Tibial nerve (tissue), 4 donors: ENCODE results near the gene ADGRE1. TPM values are rescaled to one million over a fixed set of nuclear protein-coding genes. Genes with fewer than 3 reads are reported as not detected.

Experiments used
- DNase-seq, 2 donors: peaks; one replicate each; pipeline ENCODE4 v3.0.0-alpha.2; 2019; ENCODE audit warnings: low spot score in 2 of 2
- H3K27ac ChIP-seq, 4 donors: fragments of 200-600 bp; sonication (generic) in 3 of 4; one replicate each; pipeline ENCODE4 v1.5.1; 2017 to 2019; ENCODE audit warnings: mild to moderate bottlenecking in 1 of 4
- H3K27me3 ChIP-seq, 2 donors: fragments of 200-600 bp; sonication (generic) in 1 of 2; one replicate each; pipeline versions ENCODE4 v1.5.1 to v1.6.0; 2017 to 2019
- H3K36me3 ChIP-seq, 3 donors: fragments of 200-600 bp; sonication (generic); one replicate each; pipeline ENCODE4 v1.5.1; 2018 to 2019
- H3K4me1 ChIP-seq, 4 donors: fragments of 200-600 bp; sonication (generic) in 3 of 4; one replicate each; pipeline ENCODE4 v1.5.1; 2017 to 2019
- H3K4me3 ChIP-seq, 4 donors: fragments of 200-600 bp; sonication (generic) in 3 of 4; one replicate each; pipeline ENCODE4 v1.5.1; 2017 to 2019; ENCODE audit warnings: mild to moderate bottlenecking in 1 of 4, moderate library complexity in 1 of 4
- H3K9me3 ChIP-seq, 4 donors: fragments of 200-600 bp; sonication (generic) in 3 of 4; one replicate each; pipeline ENCODE4 v1.5.1; 2017 to 2019
- CTCF ChIP-seq, 5 experiments: fragments of 200-600 bp in 3 of 5; fragments of 450-650 bp in 2 of 5; sonication (generic) in 3 of 5; IDR thresholded peaks; one replicate each; pipeline ENCODE4 v1.5.1; 2016 to 2019; ENCODE audit warnings: antibody characterized with exemption in 5 of 5, mild to moderate bottlenecking in 3 of 5, moderate library complexity in 2 of 5
- EP300 ChIP-seq, 2 donors: sonication (generic); formaldehyde crosslinking; IDR thresholded peaks; one replicate each; pipeline ENCODE4 v1.6.1; 2017; ENCODE audit warnings: antibody characterized with exemption in 2 of 2, mild to moderate bottlenecking in 1 of 2
- POLR2A ChIP-seq, 2 donors: fragments of 450-650 bp; IDR thresholded peaks; one replicate each; pipeline ENCODE4 v1.6.1; 2017; ENCODE audit warnings: antibody characterized with exemption in 2 of 2, mild to moderate bottlenecking in 2 of 2, moderate library complexity in 2 of 2
- WGBS, 2 donors: methylation state at CpG; one replicate each; pipeline ENCODE4 v1.1.5; 2018; 5-methylcytosine and 5-hydroxymethylcytosine counted together
- total RNA-seq, 4 donors: library from RNA; depleted of rRNA; stranded (reverse); fragments of >200 nt; gene quantifications; one replicate each; pipeline ENCODE4 v1.1.0, GENCODE V29; 2016

Gene ADGRE1
- total RNA-seq, 4 donors from 2014 or later, result 0.20 to 1.7 (median 0.21) TPM; not detected in 1

DNA sequence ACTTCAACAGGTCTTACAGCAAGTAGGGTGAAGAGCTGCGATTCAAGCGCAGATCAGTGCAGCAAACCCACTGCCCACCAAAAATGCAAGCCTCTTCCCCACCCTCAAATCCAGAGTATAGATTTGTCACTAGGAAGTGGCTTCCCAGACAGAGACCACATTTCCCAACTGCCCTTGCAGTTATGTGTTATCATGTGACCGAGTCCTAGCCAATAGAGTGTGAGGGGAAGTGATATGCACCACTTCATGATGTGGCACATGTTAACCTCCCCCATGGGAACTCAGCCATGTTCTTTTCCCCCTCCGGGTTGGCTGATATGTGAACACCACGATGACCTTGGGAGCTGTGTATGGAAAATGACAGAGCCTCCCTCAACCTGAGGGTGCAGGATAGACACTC lies 83.1 kb downstream of the ADGRE1 start:
- Histone ChIP-seq H3K4me3 (no peak overlapping the region), H3K27me3 (no peaks in the 10 kb centered on the region), H3K27ac (no peak overlapping the region), H3K4me1 (no peaks in the 10 kb centered on the region), H3K9me3 (peaks cover 0 to 10% (median 0%) of the 10 kb centered on the region in 4 donors), H3K36me3 (no peaks in the 10 kb centered on the region)
- WGBS, 2 donors, result 72 to 77% methylated on average over 5 of the region's 5 CpGs
- DNase-seq, result no peak
- TF ChIP-seq CTCF (IDR thresholded peaks at IDR 0.05) (no peak), EP300 (IDR thresholded peaks at IDR 0.05) (no peak), POLR2A (IDR thresholded peaks at IDR 0.05) (no peak)

DNA sequence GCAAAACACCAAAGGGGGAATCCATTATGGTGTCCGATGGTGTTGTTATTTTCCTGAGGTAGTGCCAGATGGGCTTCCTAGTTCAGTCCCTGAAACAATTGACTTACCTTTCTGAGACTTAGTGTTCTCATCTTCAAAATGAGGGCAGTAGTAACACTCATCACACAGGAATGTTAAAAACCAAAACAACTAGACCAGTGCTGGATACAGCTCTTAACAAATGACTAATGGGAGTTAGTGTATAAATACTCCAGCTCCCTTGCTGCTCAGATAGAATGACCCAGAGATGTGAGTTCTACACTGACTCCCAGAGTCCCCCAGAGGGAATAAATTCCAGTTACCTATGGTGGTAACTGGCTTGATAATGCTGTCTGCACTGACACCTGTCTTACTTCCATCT lies 84.0 kb downstream of the ADGRE1 start:
- no peaks in the 10 kb centered on the region for H3K27me3 ChIP-seq
- no peaks in the 10 kb centered on the region for H3K36me3 ChIP-seq
- 81 to 100% methylated on average over 1 of the region's 1 CpG for WGBS, 2 donors
- H3K9me3 ChIP-seq, result peaks cover 0 to 12% (median 0%) of the 10 kb centered on the region in 4 donors
- H3K27ac ChIP-seq, result no peak overlapping the region
- H3K4me3 ChIP-seq, result no peak overlapping the region
- TF ChIP-seq CTCF (IDR thresholded peaks at IDR 0.05) (no peak), EP300 (IDR thresholded peaks at IDR 0.05) (no peak), POLR2A (IDR thresholded peaks at IDR 0.05) (no peak)
- H3K4me1 ChIP-seq, result no peaks in the 10 kb centered on the region
- no peak for DNase-seq

DNA sequence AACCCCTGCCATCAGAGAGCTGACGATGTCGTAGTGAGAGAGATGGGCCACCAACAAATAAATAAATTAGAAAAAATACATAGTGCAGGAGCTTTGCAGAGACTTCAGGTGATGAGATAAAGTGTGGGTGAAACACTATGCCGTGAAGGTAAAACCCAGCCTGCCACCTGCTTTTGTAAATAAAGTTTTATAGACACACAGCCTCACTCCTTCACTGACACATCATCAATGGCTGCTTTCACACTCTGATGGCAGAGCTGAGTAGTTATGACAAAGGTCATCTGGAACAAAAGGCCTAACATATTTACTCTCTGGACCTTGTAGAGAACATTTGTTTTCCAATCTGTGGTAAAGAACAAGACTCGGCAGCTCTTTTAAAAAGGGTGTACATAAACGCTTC lies 88.8 kb downstream of the ADGRE1 start:
- no peak overlapping the region for H3K4me3 ChIP-seq
- no peak for DNase-seq
- H3K27ac ChIP-seq, result no peak overlapping the region
- no peaks in the 10 kb centered on the region for H3K36me3 ChIP-seq
- H3K4me1 ChIP-seq, result no peaks in the 10 kb centered on the region
- H3K27me3 ChIP-seq, result no peaks in the 10 kb centered on the region
- peaks cover 0 to 26% (median 3%) of the 10 kb centered on the region in 4 donors for H3K9me3 ChIP-seq
- TF ChIP-seq POLR2A (IDR thresholded peaks at IDR 0.05) (no peak), CTCF (IDR thresholded peaks at IDR 0.05) (no peak), EP300 (IDR thresholded peaks at IDR 0.05) (no peak)
- 81 to 84% methylated on average over 5 of the region's 5 CpGs for WGBS, 2 donors

DNA sequence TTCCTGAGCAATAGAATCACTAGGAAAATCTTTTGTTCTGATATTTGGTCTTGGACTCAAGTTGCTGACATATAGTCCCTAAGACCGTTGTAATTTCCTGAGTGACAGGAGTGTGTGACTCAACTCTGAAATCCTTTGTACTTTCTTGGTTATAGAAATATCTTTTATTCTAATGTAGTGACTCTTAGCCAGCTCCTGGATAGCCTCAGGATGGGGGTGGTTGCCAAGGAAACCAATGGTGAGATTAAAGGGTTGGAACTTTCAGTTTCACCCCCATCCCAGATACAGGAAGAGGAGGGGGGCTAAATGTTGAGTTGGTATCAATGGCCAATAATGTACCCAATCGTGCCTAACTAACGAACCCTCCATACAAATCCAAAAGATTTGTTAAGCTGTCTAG lies 92.0 kb downstream of the ADGRE1 start:
- WGBS, 2 donors, result 69 to 77% methylated on average over 3 of the region's 3 CpGs
- H3K36me3 ChIP-seq, result no peaks in the 10 kb centered on the region
- no peaks in the 10 kb centered on the region for H3K4me1 ChIP-seq
- H3K9me3 ChIP-seq, result peaks cover 0 to 39% (median 6%) of the 10 kb centered on the region in 4 donors
- no peak for DNase-seq
- H3K4me3 ChIP-seq, result no peak overlapping the region
- no peak overlapping the region for H3K27ac ChIP-seq
- H3K27me3 ChIP-seq, result no peaks in the 10 kb centered on the region
- no peak for TF ChIP-seq POLR2A (IDR thresholded peaks at IDR 0.05)
- no peak for TF ChIP-seq EP300 (IDR thresholded peaks at IDR 0.05)
- TF ChIP-seq CTCF (IDR thresholded peaks at IDR 0.05), result no peak

DNA sequence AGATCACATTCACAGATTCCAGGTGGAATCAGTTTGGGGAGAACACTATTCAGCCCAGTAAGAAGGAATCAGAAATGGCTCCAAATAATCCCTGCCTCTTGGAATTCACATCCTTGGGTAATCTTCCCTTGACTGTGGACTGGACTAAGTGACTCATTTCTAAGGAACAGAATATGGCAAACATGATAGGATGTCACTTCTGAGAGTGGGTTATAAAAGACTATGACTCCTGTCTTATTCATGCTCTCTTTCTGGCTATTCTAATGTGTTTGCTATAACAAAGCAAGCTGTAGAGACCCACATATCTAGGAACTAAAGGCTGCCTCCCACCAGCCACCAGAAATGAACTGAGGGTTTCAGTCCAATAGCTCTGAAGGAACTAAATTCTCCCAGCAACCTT lies 96.1 kb downstream of the ADGRE1 start:
- Histone ChIP-seq H3K27ac (no peak overlapping the region), H3K4me1 (no peaks in the 10 kb centered on the region), H3K36me3 (no peaks in the 10 kb centered on the region), H3K9me3 (peaks cover 0 to 42% (median 3%) of the 10 kb centered on the region in 4 donors), H3K27me3 (no peaks in the 10 kb centered on the region), H3K4me3 (no peak overlapping the region)
- TF ChIP-seq CTCF (IDR thresholded peaks at IDR 0.05), result no peak
- DNase-seq, result no peak
